K562 (cell line): Measurements from ENCODE around the gene ITIH6. TPM values are rescaled to one million over a fixed set of nuclear protein-coding genes. Genes with fewer than 3 reads are reported as not detected.

Source experiments
- BHLHE40 ChIP-seq: IDR thresholded peaks from 2 replicates; pipeline ENCODE4 v1.6.1; 2011; ENCODE audit warnings: low read length, improper control_type of control experiment
- LEF1 ChIP-seq: fragments of 450-650 bp; IDR thresholded peaks from 2 replicates; pipeline ENCODE4 v1.6.1; 2016; ENCODE audit warnings: mild to moderate bottlenecking
- MAFK ChIP-seq: IDR thresholded peaks from 2 replicates; pipeline ENCODE4 v1.6.1; 2011; ENCODE audit warnings: low read length, improper control_type of control experiment
- MLX ChIP-seq, 2 experiments: fragments of 450-650 bp in 1 of 2; sonication (generic) in 1 of 2; formaldehyde crosslinking; conservative IDR thresholded peaks; 2 replicates each; pipeline versions ENCODE4 v1.4.0 to v1.8.1; 2020 to 2022; ENCODE audit warnings: mild to moderate bottlenecking in 1 of 2, missing genetic modification reagents in 1 of 2
- MNT ChIP-seq, 2 experiments: fragments of 450-650 bp; conservative IDR thresholded peaks; 2 replicates each; pipeline ENCODE4 v1.6.1; 2017; ENCODE audit warnings: mild to moderate bottlenecking in 2 of 2, moderate library complexity in 2 of 2
- NBN ChIP-seq: fragments of 450-650 bp; IDR thresholded peaks from 2 replicates; pipeline ENCODE4 v1.6.1; 2016; ENCODE audit warnings: low read depth, mild to moderate bottlenecking
- NELFE ChIP-seq: IDR thresholded peaks from 2 replicates; pipeline ENCODE4 v1.6.1; 2011; ENCODE audit warnings: mild to moderate bottlenecking; ENCODE audit not compliant: insufficient read depth, insufficient read length
- NFIC ChIP-seq: fragments of 450-650 bp; IDR thresholded peaks from 2 replicates; pipeline ENCODE4 v1.6.1; 2017; ENCODE audit warnings: mild to moderate bottlenecking, inconsistent platforms
- PBX2 ChIP-seq, 2 experiments: IDR thresholded peaks in 1 of 2; conservative IDR thresholded peaks in 1 of 2; 2 replicates each; pipeline ENCODE4 v1.6.1; 2016; ENCODE audit warnings: low read depth in 2 of 2, mild to moderate bottlenecking in 1 of 2, missing compliant biosample characterization in 1 of 2, missing genetic modification characterization in 1 of 2, moderate library complexity in 1 of 2
- POLR2B ChIP-seq: fragments of 450-650 bp; IDR thresholded peaks from 2 replicates; pipeline ENCODE4 v1.6.1; 2018; ENCODE audit warnings: low read depth; ENCODE audit not compliant: partially characterized antibody
- RB1 ChIP-seq: fragments of 450-650 bp; IDR thresholded peaks from 2 replicates; pipeline ENCODE4 v1.6.1; 2017; ENCODE audit warnings: low read depth, mild to moderate bottlenecking
- RBFOX2 ChIP-seq: fragments of 200-400 bp; formaldehyde crosslinking; IDR thresholded peaks from 2 replicates; pipeline ENCODE4 v1.6.1; 2017; ENCODE audit warnings: low read depth, mild to moderate bottlenecking, low read length, moderate library complexity
- SP1 ChIP-seq: sonication (generic); formaldehyde crosslinking; IDR thresholded peaks from 2 replicates; pipeline ENCODE4 v1.8.1; 2022; ENCODE audit warnings: mild to moderate bottlenecking, missing genetic modification reagents
- TCF7 ChIP-seq: sonication (generic); IDR thresholded peaks from 2 replicates; pipeline ENCODE4 v1.6.1; 2016; ENCODE audit warnings: antibody characterized with exemption, borderline replicate concordance
- U2AF2 ChIP-seq: fragments of 200-400 bp; formaldehyde crosslinking; optimal IDR thresholded peaks from 2 replicates; pipeline ENCODE3; 2017; ENCODE audit warnings: low read depth, mild to moderate bottlenecking, low read length
- USF1 ChIP-seq: sonication (generic); formaldehyde crosslinking; IDR thresholded peaks from 2 replicates; pipeline ENCODE4 v1.9.0; 2022; ENCODE audit warnings: mild to moderate bottlenecking, missing genetic modification reagents
- XRCC5 ChIP-seq: fragments of 200-400 bp; formaldehyde crosslinking; IDR thresholded peaks from 2 replicates; pipeline ENCODE4 v1.6.1; 2017; ENCODE audit warnings: low read depth, mild to moderate bottlenecking, low read length
- ZBTB7A ChIP-seq: IDR thresholded peaks from 2 replicates; pipeline ENCODE4 v1.6.1; 2011; ENCODE audit warnings: low read depth, mild to moderate bottlenecking, low read length, moderate library complexity, borderline replicate concordance; ENCODE audit not compliant: control insufficient read depth
- ZNF740 ChIP-seq, 3 experiments: fragments of 200-800 bp in 1 of 3; sonication (Bioruptor generic) in 1 of 3; sonication (generic) in 1 of 3; formaldehyde crosslinking in 1 of 3; IDR thresholded peaks; 2 replicates each; pipeline versions ENCODE4 v1.6.1 to v1.8.0; 2016 to 2022; ENCODE audit warnings: mild to moderate bottlenecking in 2 of 3, missing compliant biosample characterization in 2 of 3, missing genetic modification characterization in 2 of 3, missing genetic modification reagents in 1 of 3
- ZNF830 ChIP-seq: fragments of 250-450 bp; sonication (Bioruptor Pico); IDR thresholded peaks from 2 replicates; pipeline ENCODE4 v1.5.0; 2021; ENCODE audit warnings: mild to moderate bottlenecking
- polyA plus RNA-seq, 8 experiments: library from polyadenylated mRNA; depleted of rRNA in 4 of 8; stranded (reverse) in 5 of 8; unstranded in 3 of 8; fragments of >200 nt; fragmentation: Nextera tagmentation in 2 of 8; fragmentation: Illumina TruSeq in 1 of 8; extraction: Ambion mirVana in 2 of 8; extraction: Trizol in 1 of 8; gene quantifications; 2 replicates each; pipeline versions ENCODE4 v1.2.1 to v1.2.3, GENCODE V29; 2011 to 2014; ENCODE audit warnings: inconsistent platforms in 1 of 8, missing spikeins in 1 of 8
- total RNA-seq, 7 experiments: library from RNA; depleted of rRNA in 6 of 7; stranded (reverse); fragments of >200 nt in 6 of 7; fragmentation: Illumina TruSeq in 2 of 7; extraction: Trizol in 2 of 7; gene quantifications; 2 replicates each; pipeline versions ENCODE4 v1.2.1 to v1.2.3, GENCODE V29; 2011 to 2021; ENCODE audit warnings: low replicate concordance in 1 of 7

The ITIH6 gene
- total and polyA plus RNA-seq, 9 of the 15 experiments (the other 6 are each of a cell fraction or from before 2014, with no cell fraction given) = 0.03 TPM; not detected in 8

GRCh38 chrX:54808605-54809483, 10.8 kb upstream of the ITIH6 start (continued):
- peak; percentile 72 for TF ChIP-seq LEF1
- peak; percentile 62 for TF ChIP-seq RBFOX2
- TF ChIP-seq NFIC = peak; percentile 67
- no peak for TF ChIP-seq MAFK
- no peak for TF ChIP-seq ZNF830 (CRISPR knock-in tag)
- no peak for TF ChIP-seq NELFE
- TF ChIP-seq ZNF740 (CRISPR knock-in tag; IDR thresholded peaks at IDR 0.05) = peak; percentile 85
- peak in 1 of 2 experiments; percentile 66; a peak in 2 of 4 replicates for TF ChIP-seq ZNF740 (tag; IDR thresholded peaks at IDR 0.05)
- TF ChIP-seq XRCC5 = no peak
- peak; percentile 72 for TF ChIP-seq POLR2B
- TF ChIP-seq USF1 = 0 out of 2 replicates have a peak, but pooled peaks have one; percentile 10
- peak in 1 of 2 experiments; percentile 35; a peak in 2 of 4 replicates for TF ChIP-seq MNT (conservative IDR thresholded peaks at IDR 0.05)
- TF ChIP-seq PBX2 (CRISPR knock-in tag; IDR thresholded peaks at IDR 0.05; ENCODE audit: low read depth) = no peak
- no peak for TF ChIP-seq PBX2 (tag; conservative IDR thresholded peaks at IDR 0.05; ENCODE audit: low read depth)
- peak; percentile 54 for TF ChIP-seq SP1 (CRISPR knock-in tag)
- no peak for TF ChIP-seq MLX (CRISPR knock-in tag; conservative IDR thresholded peaks at IDR 0.05)
- TF ChIP-seq BHLHE40 = peak; percentile 93
- TF ChIP-seq RB1 = no peak
- peak; percentile 36; the same call in 1 of the 2 replicates for TF ChIP-seq ZBTB7A
- no peak for TF ChIP-seq U2AF2
- peak; percentile 94 for TF ChIP-seq TCF7
- TF ChIP-seq NBN = no peak
